Measurements from ENCODE around the gene MMP21.

The MMP21 gene

DNA sequence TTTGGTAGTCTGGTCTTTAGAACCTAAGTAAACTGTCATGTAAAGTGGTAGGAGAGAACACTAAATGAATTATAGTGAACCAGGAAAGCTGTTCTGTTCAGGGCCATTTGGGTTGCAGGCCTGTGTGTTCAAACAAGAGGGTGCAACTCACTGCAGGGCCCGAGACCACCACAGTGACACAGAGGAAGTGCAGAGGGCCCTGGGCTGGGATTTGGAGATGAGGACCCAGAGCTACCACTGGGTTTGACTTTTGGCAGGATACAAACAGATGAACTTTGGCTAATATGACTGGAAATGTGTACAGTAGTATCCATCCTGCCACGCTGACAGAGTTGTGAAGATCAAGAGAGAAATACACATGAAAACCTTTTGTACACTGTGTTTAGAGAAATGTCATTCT, 9.8 kb downstream of the MMP21 start:
- DNase-seq (no peak), ATAC-seq (replicated peaks) (no peak)
- no peaks in the 10 kb centered on the region for H3K27me3 Mint-ChIP-seq
- H3K9me3 Mint-ChIP-seq: no peaks in the 10 kb centered on the region
- no peak overlapping the region for H3K4me3 Mint-ChIP-seq
- H3K36me3 Mint-ChIP-seq (ENCODE audit: insufficient read depth): peaks cover 42% of the 10 kb centered on the region
- H3K27ac Mint-ChIP-seq: peak overlapping the region in 1 of 2 donors; percentile 47
- H3K4me1 Mint-ChIP-seq (ENCODE audit: low read depth in 2 of 2): no peaks in the 10 kb centered on the region

DNA sequence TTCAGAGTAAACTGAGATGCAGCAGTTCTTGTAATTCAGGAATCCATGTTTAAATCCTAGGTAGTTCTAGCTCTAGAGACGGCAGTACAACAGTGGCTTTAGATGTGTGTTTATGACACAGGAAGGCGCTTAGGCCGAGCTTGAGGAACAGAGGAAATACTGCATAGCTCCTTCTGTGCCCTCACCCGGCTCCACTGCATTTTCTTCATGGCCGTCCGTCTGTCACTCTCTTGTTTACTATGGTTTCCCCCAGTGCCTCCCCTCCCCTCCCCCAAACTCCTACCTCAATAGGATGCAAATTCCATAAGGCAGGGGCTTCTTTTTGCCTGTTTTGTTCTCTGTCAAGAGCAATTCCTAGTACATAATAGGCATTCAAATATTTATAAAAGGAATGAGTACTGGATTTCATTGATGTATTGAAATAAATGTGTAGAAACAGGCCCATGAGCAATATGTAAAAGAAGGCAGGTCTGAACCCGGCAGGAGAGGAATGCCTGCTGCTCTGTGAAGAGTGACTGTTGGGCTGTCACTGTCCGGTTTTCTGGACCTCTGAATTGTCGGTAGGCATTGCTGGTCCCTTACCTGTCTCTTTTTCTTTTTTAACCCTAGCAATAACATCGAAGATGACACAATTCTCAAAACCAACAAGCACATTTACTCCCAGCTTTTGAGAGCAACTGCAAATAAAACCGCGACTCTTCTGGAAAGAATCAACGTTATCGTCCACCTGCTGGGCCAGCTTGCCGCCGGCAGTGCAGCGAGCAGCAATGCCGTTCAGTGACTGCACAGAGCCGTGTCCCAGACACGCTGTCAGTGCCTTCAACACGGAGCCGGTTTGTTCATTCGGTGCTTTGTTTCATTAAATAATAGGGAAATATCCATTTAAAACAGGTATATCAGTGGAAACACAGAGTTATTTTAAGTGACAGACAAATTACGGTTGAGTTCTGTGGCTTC, 12.7 kb downstream of the MMP21 start:
- Mint-ChIP-seq H3K27me3 (no peaks in the 10 kb centered on the region), H3K27ac (peak overlapping the region in 1 of 2 donors; percentile 80), H3K9me3 (no peaks in the 10 kb centered on the region), H3K4me3 (no peak overlapping the region), H3K4me1 (ENCODE audit: low read depth in 2 of 2) (peaks cover 0 to 1% of the 10 kb centered on the region in 2 donors), H3K36me3 (ENCODE audit: insufficient read depth) (peaks cover 57% of the 10 kb centered on the region)
- ATAC-seq (replicated peaks) (no peak), DNase-seq (no peak)

DNA sequence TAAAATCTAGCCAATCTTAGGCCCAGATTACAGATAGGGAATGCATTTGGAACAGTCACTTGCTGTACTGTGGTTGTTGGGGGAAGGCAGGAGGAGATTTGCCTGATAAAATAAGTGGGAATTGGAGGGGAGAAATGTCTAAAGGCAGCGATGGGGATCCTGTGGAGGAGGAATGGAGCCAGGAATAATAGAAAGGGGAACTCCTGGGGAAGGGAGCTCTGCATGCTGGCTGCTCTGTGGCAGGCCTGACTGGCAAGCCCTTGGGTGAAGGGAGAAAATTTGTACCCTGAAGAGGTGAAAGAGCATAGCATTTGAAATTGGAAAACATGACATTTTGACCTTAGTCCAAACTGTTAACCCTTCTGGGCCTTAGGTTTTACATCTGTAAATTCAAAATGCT, 13.7 kb downstream of the MMP21 start:
- no peaks in the 10 kb centered on the region for H3K27me3 Mint-ChIP-seq
- peak overlapping the region; percentile 26 to 80 for H3K27ac Mint-ChIP-seq
- peaks cover 2 to 8% of the 10 kb centered on the region in 2 donors for H3K4me1 Mint-ChIP-seq (ENCODE audit: low read depth in 2 of 2)
- ATAC-seq (replicated peaks) (no peak), DNase-seq (no peak)
- H3K4me3 Mint-ChIP-seq: no peak overlapping the region
- peaks cover 66% of the 10 kb centered on the region for H3K36me3 Mint-ChIP-seq (ENCODE audit: insufficient read depth)
- H3K9me3 Mint-ChIP-seq: no peaks in the 10 kb centered on the region

DNA sequence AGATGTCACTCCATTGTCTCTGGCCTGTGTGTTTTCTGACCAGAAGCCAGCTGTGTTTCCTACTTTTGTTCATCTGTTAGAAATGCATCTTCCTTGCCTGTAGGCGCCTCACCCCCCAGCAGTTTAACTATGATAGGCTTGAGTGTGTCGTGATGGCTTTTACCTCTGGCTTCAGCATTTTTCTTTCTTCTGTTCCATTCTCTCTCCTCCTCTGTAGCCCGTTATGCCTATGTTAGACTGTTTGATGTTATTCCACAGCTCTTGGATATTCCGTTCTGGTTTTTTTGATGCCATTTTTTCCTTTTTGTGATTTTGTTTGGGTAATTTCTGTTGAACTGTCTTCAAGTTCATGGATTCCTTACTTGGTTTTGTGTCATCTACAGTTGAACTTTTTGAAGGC, 17.9 kb downstream of the MMP21 start:
- H3K36me3 Mint-ChIP-seq (ENCODE audit: insufficient read depth): peaks cover 75% of the 10 kb centered on the region
- no peak overlapping the region for H3K27ac Mint-ChIP-seq
- H3K4me3 Mint-ChIP-seq: no peak overlapping the region
- ATAC-seq (replicated peaks): no peak
- DNase-seq: no peak
- H3K27me3 Mint-ChIP-seq: no peaks in the 10 kb centered on the region
- H3K9me3 Mint-ChIP-seq: no peaks in the 10 kb centered on the region
- H3K4me1 Mint-ChIP-seq (ENCODE audit: low read depth in 2 of 2): peaks cover 4 to 18% of the 10 kb centered on the region in 2 donors

DNA sequence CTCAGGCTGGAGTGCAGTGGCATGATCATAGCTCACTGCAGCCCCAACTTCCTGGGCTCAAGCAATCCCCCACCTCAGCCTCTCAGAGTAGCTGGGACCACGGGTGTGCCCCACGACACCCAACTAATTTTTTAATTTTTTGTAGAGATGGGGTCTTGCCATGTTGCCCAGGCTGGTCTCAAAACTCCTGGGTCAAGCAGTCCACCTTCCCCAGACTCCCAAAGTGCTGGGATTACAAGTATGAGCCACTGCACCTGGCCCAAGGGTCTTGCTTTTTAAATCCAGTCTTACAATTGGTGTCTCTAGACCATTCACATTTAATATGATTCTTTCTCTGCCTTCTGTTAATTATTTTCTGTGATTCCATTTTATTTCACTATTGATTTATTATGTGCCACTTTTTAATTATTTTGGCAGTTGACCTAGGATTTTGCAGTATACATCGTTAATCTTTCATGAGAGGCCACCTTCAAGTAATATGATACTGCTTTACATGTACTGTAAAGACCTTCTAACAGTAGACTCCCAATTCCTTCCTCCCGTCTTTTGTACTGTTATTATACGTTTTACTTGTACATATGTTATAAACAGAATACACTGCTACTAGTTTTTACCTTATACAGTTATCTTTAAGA, 18.7 kb downstream of the MMP21 start:
- Mint-ChIP-seq H3K36me3 (ENCODE audit: insufficient read depth) (peaks cover 80% of the 10 kb centered on the region), H3K9me3 (no peaks in the 10 kb centered on the region), H3K4me1 (ENCODE audit: low read depth in 2 of 2) (peaks cover 4 to 18% of the 10 kb centered on the region in 2 donors), H3K27ac (peak overlapping the region; percentile 51 to 69), H3K4me3 (no peak overlapping the region), H3K27me3 (no peaks in the 10 kb centered on the region)
- DNase-seq (no peak), ATAC-seq (replicated peaks) (no peak)

DNA sequence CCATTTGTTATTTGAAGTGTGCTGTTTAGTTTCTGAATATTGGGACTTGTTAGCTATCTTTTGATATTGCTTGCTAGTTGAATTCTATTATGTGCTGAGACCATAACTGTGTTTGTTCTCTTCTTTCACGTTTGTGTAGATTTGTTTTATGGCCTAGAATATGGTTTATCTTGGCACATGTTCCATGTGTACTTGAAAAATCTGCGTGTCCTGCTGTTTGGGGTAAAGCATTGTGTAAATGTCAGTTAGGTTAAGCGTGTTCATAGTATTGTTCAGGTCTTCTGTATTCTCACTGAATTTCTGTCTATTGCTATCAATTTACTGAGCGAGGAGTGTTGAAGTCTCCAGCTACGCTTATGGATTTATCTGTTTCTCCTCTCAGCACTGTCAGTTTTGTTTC, 19.4 kb downstream of the MMP21 start:
- Mint-ChIP-seq H3K27me3 (no peaks in the 10 kb centered on the region), H3K9me3 (no peaks in the 10 kb centered on the region), H3K4me1 (ENCODE audit: low read depth in 2 of 2) (peaks cover 4 to 18% of the 10 kb centered on the region in 2 donors), H3K36me3 (ENCODE audit: insufficient read depth) (peaks cover 84% of the 10 kb centered on the region), H3K4me3 (no peak overlapping the region), H3K27ac (peak overlapping the region in 1 of 2 donors; percentile 50)
- ATAC-seq (replicated peaks) (no peak), DNase-seq (no peak)

GRCh38 chr10:125747417-125747816, 28.2 kb downstream of the MMP21 start:
- DNase-seq: no peak
- H3K36me3 Mint-ChIP-seq (ENCODE audit: insufficient read depth): peaks cover 77% of the 10 kb centered on the region
- H3K27ac Mint-ChIP-seq: no peak overlapping the region
- no peak for ATAC-seq (replicated peaks)
- no peaks in the 10 kb centered on the region for H3K27me3 Mint-ChIP-seq
- H3K4me1 Mint-ChIP-seq (ENCODE audit: low read depth in 2 of 2): no peaks in the 10 kb centered on the region
- no peaks in the 10 kb centered on the region for H3K9me3 Mint-ChIP-seq
- no peak overlapping the region for H3K4me3 Mint-ChIP-seq

- Mint-ChIP-seq H3K27ac (peak overlapping the region in 1 of 2 donors; percentile 59), H3K4me1 (ENCODE audit: low read depth in 2 of 2) (no peaks in the 10 kb centered on the region), H3K27me3 (no peaks in the 10 kb centered on the region), H3K9me3 (no peaks in the 10 kb centered on the region), H3K4me3 (no peak overlapping the region), H3K36me3 (ENCODE audit: insufficient read depth) (peaks cover 78% of the 10 kb centered on the region)
- ATAC-seq (replicated peaks): no peak
- no peak for DNase-seq
Measured at GRCh38 chr10:125744909-125745308, 30.7 kb downstream of the MMP21 start.

DNA sequence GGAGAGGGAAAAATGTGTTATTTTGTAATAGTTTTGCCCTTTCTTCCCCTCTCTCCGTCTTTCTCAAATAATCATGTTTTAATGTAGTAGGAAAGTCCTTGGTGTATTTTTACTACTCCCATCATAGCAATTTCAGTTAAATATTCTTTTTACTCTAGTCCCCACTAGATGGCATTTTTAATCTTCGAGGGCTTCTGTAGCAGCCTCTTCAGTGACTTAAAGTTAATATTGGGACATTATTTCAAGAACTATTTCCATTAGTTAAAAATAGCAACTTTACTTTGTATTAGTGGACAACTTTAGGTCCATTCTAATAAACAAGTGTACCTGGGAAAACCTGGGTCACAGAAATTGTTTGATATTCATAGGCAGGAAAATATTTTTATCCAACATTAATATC, 33.2 kb downstream of the MMP21 start:
- no peak for ATAC-seq (replicated peaks)
- Mint-ChIP-seq H3K4me1 (ENCODE audit: low read depth in 2 of 2) (no peaks in the 10 kb centered on the region), H3K27me3 (no peaks in the 10 kb centered on the region), H3K4me3 (no peak overlapping the region), H3K36me3 (ENCODE audit: insufficient read depth) (peaks cover 88% of the 10 kb centered on the region), H3K9me3 (no peaks in the 10 kb centered on the region), H3K27ac (peak overlapping the region in 1 of 2 donors; percentile 80)
- no peak for DNase-seq

DNA sequence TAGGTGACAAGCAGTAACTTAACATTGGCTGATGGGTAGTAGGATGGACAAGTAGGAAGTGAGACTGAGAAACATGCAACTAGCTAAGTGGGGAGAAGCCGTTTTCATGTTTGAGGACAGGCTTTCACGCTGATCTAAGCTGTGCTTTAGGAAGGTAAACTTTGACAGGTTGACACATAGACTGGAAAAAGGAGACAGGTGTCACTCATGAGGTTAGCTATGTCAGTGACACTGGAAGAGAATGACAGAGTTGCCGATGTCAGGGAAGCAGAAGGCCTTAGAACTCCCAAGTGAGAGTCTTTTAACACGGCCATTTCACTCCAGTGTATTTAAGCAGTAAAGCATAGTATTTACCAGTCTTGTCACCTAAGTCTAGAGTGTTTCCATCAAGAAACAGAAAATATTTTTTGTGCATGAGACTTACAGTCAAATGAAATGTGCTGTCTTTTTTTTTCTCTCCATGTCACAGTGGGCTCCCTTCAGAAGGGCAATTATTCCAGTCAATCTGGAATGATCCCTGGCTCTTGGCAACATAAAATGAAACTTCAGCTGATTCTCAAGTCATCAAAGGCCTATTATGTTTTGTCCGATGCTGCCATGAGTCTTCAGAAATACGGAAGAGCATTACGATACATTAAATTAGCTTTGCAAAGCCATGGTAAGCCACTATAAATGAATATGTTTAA, 35.5 kb downstream of the MMP21 start:
- Mint-ChIP-seq H3K27me3 (no peaks in the 10 kb centered on the region), H3K4me1 (ENCODE audit: low read depth in 2 of 2) (no peaks in the 10 kb centered on the region), H3K27ac (peak overlapping the region in 1 of 2 donors; percentile 45), H3K9me3 (no peaks in the 10 kb centered on the region), H3K4me3 (no peak overlapping the region), H3K36me3 (ENCODE audit: insufficient read depth) (peaks cover 90% of the 10 kb centered on the region)
- no peak for DNase-seq
- ATAC-seq (replicated peaks): no peak

GRCh38 chr10:125738206-125738605, 37.4 kb downstream of the MMP21 start:
- Mint-ChIP-seq H3K4me3 (no peak overlapping the region), H3K27ac (no peak overlapping the region), H3K27me3 (no peaks in the 10 kb centered on the region), H3K4me1 (ENCODE audit: low read depth in 2 of 2) (no peaks in the 10 kb centered on the region), H3K9me3 (no peaks in the 10 kb centered on the region), H3K36me3 (ENCODE audit: insufficient read depth) (peaks cover 91% of the 10 kb centered on the region)
- no peak for ATAC-seq (replicated peaks)
- DNase-seq: no peak

GRCh38 chr10:125734823-125735222, 40.8 kb downstream of the MMP21 start:
- peaks cover 90% of the 10 kb centered on the region for H3K36me3 Mint-ChIP-seq (ENCODE audit: insufficient read depth)
- peaks cover 7 to 13% of the 10 kb centered on the region in 2 donors for H3K4me1 Mint-ChIP-seq (ENCODE audit: low read depth in 2 of 2)
- ATAC-seq (replicated peaks): no peak
- H3K27ac Mint-ChIP-seq: peak overlapping the region in 1 of 2 donors; percentile 17
- DNase-seq: no peak
- no peaks in the 10 kb centered on the region for H3K27me3 Mint-ChIP-seq
- H3K9me3 Mint-ChIP-seq: no peaks in the 10 kb centered on the region
- no peak overlapping the region for H3K4me3 Mint-ChIP-seq

DNA sequence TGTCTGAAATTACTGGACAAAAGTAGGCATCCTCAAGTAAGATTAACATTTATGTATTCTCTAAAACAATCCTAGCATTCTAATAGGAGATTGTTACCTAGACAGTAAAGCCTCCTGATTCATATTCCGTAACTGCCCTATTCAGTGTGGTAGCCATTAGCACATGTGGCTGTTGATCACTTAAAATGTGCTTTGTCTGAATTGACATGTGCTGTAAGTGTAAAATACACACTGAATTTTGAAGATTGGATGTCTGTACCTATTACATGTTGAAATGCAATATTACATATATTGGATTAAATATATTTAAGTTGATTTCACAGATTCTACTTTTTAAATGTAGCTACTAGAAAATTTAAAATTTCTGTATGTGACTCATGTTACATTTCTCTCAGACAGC, 41.5 kb downstream of the MMP21 start:
- peaks cover 7 to 13% of the 10 kb centered on the region in 2 donors for H3K4me1 Mint-ChIP-seq (ENCODE audit: low read depth in 2 of 2)
- H3K27me3 Mint-ChIP-seq: no peaks in the 10 kb centered on the region
- ATAC-seq (replicated peaks) (no peak), DNase-seq (no peak)
- no peak overlapping the region for H3K4me3 Mint-ChIP-seq
- H3K36me3 Mint-ChIP-seq (ENCODE audit: insufficient read depth): peaks cover 90% of the 10 kb centered on the region
- H3K9me3 Mint-ChIP-seq: no peaks in the 10 kb centered on the region
- H3K27ac Mint-ChIP-seq: no peak overlapping the region

Data from effector memory CD8-positive, alpha-beta T cell (primary cell).